Thoracic aorta (tissue), 2 donors: Measurements from ENCODE around the gene ARMC9. TPM values are rescaled to one million over a fixed set of nuclear protein-coding genes. Genes with fewer than 3 reads are reported as not detected.
A peak's percentile ranks its signal among the peaks of the same experiment; 100 is the strongest.

Experiments used
- ATAC-seq: fragments of 150-250 bp; one replicate; pipeline ENCODE4 v1.8.0; 2017; ENCODE audit warnings: low read depth; ENCODE audit not compliant: insufficient number of reproducible peaks, low FRiP score
- DNase-seq: peaks from one replicate; pipeline ENCODE4 v3.0.0-alpha.2; 2020; ENCODE audit warnings: low spot score
- H3K27ac ChIP-seq, 2 donors: fragments of 200-600 bp; sonication (generic); 1 replicate in 1 of 2; 2 replicates in 1 of 2; pipeline ENCODE4 v1.5.1; 2016; ENCODE audit warnings: mild to moderate bottlenecking in 2 of 2, moderate library complexity in 2 of 2
- H3K27me3 ChIP-seq: fragments of 200-600 bp; sonication (generic); replicated peaks from 2 replicates; pipeline ENCODE4 v1.6.0; 2016; ENCODE audit warnings: mild to moderate bottlenecking; ENCODE audit not compliant: insufficient read depth
- H3K36me3 ChIP-seq: fragments of 200-600 bp; sonication (generic); one replicate; pipeline ENCODE4 v1.5.1; 2016
- H3K4me1 ChIP-seq, 2 donors: fragments of 200-600 bp; sonication (generic); 1 replicate in 1 of 2; 2 replicates in 1 of 2; pipeline versions ENCODE4 v1.5.1 to v1.6.0; 2016; ENCODE audit warnings: low read depth in 2 of 2, mild to moderate bottlenecking in 1 of 2; ENCODE audit not compliant: control insufficient read depth in 1 of 2
- H3K4me3 ChIP-seq: fragments of 200-600 bp; sonication (generic); 2 replicates; pipeline ENCODE4 v1.5.1; 2016; ENCODE audit warnings: mild to moderate bottlenecking
- H3K9me3 ChIP-seq: fragments of 200-600 bp; sonication (generic); 2 replicates; pipeline ENCODE4 v1.5.1; 2016
- CTCF ChIP-seq: fragments of 200-600 bp; sonication (generic); IDR thresholded peaks from one replicate; pipeline ENCODE4 v1.5.1; 2019; ENCODE audit warnings: antibody characterized with exemption
- total RNA-seq, 2 donors: library from RNA; depleted of rRNA; stranded (reverse); fragments of >200 nt; gene quantifications; one replicate each; pipeline versions ENCODE4 v1.1.0 to v1.2.3, GENCODE V29; 2016

Gene ARMC9
- total RNA-seq, 2 donors from 2014 or later, result 68.5 to 103 TPM

- Histone ChIP-seq H3K9me3 (no peaks in the 10 kb centered on the region), H3K27me3 (no peaks in the 10 kb centered on the region), H3K4me1 (peaks cover 18 to 24% of the 10 kb centered on the region in 2 donors), H3K4me3 (peak overlapping the region; percentile 8), H3K36me3 (peaks cover 5% of the 10 kb centered on the region), H3K27ac (peak overlapping the region; percentile 74 to 93)
- TF ChIP-seq CTCF, result no peak
- DNase-seq (no peak), ATAC-seq (peak; percentile 67)
Observed at GRCh38 chr2:231222318-231223000, 24.0 kb downstream of the ARMC9 start.

DNA sequence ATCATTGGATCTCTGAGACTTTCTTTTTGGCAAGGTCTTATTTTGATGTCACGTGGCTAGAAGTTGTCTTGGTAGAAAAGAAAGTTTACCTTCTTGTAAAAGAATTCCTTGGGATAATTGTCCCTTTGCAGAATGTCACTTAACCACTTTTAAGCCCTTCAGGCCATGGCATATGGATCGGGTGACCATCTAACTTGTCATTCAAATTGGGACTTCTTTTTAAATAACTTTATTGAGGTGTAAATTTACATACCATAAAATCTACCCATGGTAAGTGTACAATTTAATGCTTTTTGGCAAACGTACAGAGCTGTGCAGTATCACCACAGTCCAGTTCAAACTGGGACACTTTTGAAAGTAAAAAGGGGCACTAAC, 24.6 kb downstream of the ARMC9 start:
- DNase-seq (no peak), ATAC-seq (no peak)
- H3K9me3 ChIP-seq, result no peaks in the 10 kb centered on the region
- H3K36me3 ChIP-seq, result peaks cover 6% of the 10 kb centered on the region
- no peaks in the 10 kb centered on the region for H3K27me3 ChIP-seq
- H3K4me3 ChIP-seq, result peak overlapping the region; percentile 8
- peak overlapping the region; percentile 74 to 93 for H3K27ac ChIP-seq
- peaks cover 18 to 27% of the 10 kb centered on the region in 2 donors for H3K4me1 ChIP-seq
- TF ChIP-seq CTCF, result no peak

DNA sequence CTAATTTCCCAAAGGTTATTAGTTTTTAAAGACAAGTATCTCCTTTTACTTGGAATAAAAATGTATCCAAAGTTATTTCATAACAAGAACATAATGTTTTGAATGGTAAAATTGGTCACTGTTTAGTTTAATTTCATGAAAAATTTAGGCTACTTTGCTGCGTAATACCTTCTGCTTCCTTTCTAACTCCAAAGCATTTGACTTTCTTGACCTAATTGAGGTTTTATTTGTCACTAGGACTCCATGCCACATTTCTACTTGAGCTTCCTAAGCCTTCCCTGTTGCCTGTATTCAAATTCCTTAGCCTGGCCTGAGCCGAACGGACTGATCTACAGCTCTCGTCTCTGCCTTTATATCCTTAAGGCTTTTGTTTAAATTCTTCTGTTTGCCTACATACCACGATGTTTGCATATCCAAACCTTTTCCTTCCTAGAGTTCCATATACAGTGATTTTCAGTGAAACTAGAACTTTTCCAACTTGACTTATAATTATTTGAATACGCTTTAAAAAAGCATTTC, 25.1 kb downstream of the ARMC9 start:
- peaks cover 18 to 27% of the 10 kb centered on the region in 2 donors for H3K4me1 ChIP-seq

GRCh38 chr2:231227310-231228162, 29.1 kb downstream of the ARMC9 start:
- Histone ChIP-seq H3K27ac (peak overlapping the region; percentile 45 to 61), H3K27me3 (no peaks in the 10 kb centered on the region), H3K4me1 (peaks cover 14 to 19% of the 10 kb centered on the region in 2 donors), H3K9me3 (no peaks in the 10 kb centered on the region), H3K36me3 (peaks cover 11% of the 10 kb centered on the region), H3K4me3 (no peak overlapping the region)
- TF ChIP-seq CTCF, result peak; percentile 78
- peak; percentile 80 for ATAC-seq
- peak; percentile 52 for DNase-seq

More for the DNA sequence above, 25.1 kb downstream of the ARMC9 start:
- DNase-seq, result no peak
- Histone ChIP-seq H3K27me3 (no peaks in the 10 kb centered on the region), H3K27ac (peak overlapping the region; percentile 74 to 93), H3K9me3 (no peaks in the 10 kb centered on the region), H3K4me3 (no peak overlapping the region), H3K36me3 (peaks cover 9% of the 10 kb centered on the region)
- ATAC-seq, result no peak
- TF ChIP-seq CTCF, result no peak

- Histone ChIP-seq H3K9me3 (no peaks in the 10 kb centered on the region), H3K4me1 (peaks cover 7 to 12% of the 10 kb centered on the region in 2 donors), H3K4me3 (no peak overlapping the region), H3K27me3 (no peaks in the 10 kb centered on the region), H3K36me3 (peaks cover 11% of the 10 kb centered on the region), H3K27ac (no peak overlapping the region)
- TF ChIP-seq CTCF, result no peak
- DNase-seq, result no peak
- ATAC-seq, result no peak
Observed at GRCh38 chr2:231228223-231228622, 29.8 kb downstream of the ARMC9 start.
